Pancreas (tissue), 8 donors: ENCODE data around the gene TBL1Y. TPM values are rescaled to one million over a fixed set of nuclear protein-coding genes. Genes with fewer than 3 reads are reported as not detected.

Source experiments
- polyA plus RNA-seq, 2 donors: library from polyadenylated mRNA; stranded (reverse); fragments of 200-250 nt; gene quantifications; one replicate each; pipeline ENCODE4 v1.2.3, GENCODE V29; 2013
- total RNA-seq, 6 donors: library from RNA; stranded (reverse); fragmentation: NEBNext Ultra II Directional in 4 of 6; extraction: Animal tissue kit (Norgen Biotek cat#: 25700) in 4 of 6; gene quantifications; one replicate each; pipeline versions ENCODE4 v1.2.1 to v1.2.4, GENCODE V29; 2021 to 2023
- donor health status: healthy with polysubstance abuse.
- donor health status: DM: no; HTN: no; CAD: no; lungs with moderate emphysema.
- donor health status: DM: no; HTN: no; CAD: no.
- donor health status: Bipolar disorder and iron deficiency.
- donor health status: DM: yes; HTN: yes; CAD: no.
- donor health status: DM: no; HTN: no; CAD: no.
- donor health status: DM: no; HTN: no; CAD: no.
- donor health status: DM: yes; HTN: yes; CAD: no.

Gene TBL1Y
- total and polyA plus RNA-seq, 8 donors, result 0.38 to 1.1 TPM; not detected in 6

Other genes starting within 250 kb of the TBL1Y start
- gene AMELY, start 1.1 kb downstream of the TBL1Y start, total RNA-seq, result under 1 TPM in 1 of 6 donors, not detected in 5; 0.31 TPM
- gene AMELY, start 1.1 kb downstream of the TBL1Y start, polyA plus RNA-seq, result under 1 TPM in 1 of 2 donors, not detected in 1; 0.23 TPM